Measurements from ENCODE around the gene CDYL.
A peak's percentile ranks its signal among the peaks of the same experiment; 100 is the strongest.
"Not testable (repeated sequence)": the region's sequence is repeated elsewhere in the genome, so short reads cannot be mapped to it uniquely, and the experiment has no call there.

CDYL gene

DNA sequence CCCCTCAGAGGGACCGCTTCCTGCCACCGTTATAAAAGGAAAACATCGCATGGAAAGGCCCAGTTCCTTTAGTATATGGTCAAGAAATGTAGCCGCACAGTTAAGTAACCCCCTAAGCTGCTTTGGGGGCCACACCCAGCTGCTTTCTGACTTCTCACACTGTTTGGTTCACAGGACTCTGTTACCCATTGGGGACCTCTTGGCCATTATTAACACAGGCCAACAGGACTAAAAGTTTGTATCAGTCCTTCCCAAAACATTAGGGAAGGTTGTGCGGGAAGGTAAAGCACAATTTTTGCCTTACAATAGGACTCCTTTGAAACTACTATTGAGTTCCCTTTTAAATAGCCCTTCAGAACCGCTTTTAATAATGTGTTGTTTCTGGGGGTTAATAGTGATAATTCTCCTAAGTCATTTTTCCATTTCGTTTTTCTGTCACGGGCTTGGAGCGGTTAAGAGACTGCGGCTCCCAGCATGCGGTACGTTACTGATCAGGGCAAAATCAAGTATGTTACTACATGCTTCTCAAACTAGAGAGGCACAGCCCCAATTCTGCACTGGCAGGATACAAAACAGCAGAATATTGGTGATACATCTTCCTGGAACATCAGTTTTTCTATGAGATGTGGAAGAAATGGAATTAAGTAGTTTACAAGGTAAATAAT lies 228.3 kb downstream of the CDYL start:
- no peak for DNase-seq (ENCODE audit: low read depth)

DNA sequence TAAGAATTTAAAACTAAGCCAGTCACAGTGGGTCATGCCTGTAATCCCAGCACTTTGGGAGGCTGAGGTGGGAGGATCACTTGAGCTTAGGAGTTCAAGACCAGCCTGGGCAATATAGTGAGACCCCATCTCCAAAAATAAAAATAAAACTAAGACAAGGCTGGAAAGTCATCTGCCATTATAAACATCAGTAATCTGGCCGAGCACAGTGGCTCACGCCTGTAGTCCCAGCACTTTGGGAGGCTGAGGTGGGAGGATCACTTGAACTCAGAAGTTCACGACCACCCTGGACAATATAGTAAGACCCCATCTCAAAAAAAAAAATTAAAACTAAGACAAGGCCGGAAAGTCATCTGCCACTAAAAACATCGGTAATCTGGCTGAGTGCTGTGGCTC lies 228.8 kb downstream of the CDYL start:
- not testable (repeated sequence) for H3K4me3 ChIP-seq (ENCODE audit: low read depth, low read length); DNase-seq (ENCODE audit: low read depth)

More for the DNA sequence above, 228.3 kb downstream of the CDYL start:
- H3K4me3 ChIP-seq (ENCODE audit: low read depth, low read length): peak overlapping the region; percentile 83
- TF ChIP-seq, protein P1, sequence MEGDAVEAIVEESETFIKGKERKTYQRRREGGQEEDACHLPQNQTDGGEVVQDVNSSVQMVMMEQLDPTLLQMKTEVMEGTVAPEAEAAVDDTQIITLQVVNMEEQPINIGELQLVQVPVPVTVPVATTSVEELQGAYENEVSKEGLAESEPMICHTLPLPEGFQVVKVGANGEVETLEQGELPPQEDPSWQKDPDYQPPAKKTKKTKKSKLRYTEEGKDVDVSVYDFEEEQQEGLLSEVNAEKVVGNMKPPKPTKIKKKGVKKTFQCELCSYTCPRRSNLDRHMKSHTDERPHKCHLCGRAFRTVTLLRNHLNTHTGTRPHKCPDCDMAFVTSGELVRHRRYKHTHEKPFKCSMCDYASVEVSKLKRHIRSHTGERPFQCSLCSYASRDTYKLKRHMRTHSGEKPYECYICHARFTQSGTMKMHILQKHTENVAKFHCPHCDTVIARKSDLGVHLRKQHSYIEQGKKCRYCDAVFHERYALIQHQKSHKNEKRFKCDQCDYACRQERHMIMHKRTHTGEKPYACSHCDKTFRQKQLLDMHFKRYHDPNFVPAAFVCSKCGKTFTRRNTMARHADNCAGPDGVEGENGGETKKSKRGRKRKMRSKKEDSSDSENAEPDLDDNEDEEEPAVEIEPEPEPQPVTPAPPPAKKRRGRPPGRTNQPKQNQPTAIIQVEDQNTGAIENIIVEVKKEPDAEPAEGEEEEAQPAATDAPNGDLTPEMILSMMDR (conservative IDR thresholded peaks at IDR 0.05; ENCODE audit: low read depth, low read length): no peak
